Mesendoderm (in vitro differentiated cells): ENCODE results near the gene GRK7.
A peak's percentile ranks its signal among the peaks of the same experiment; 100 is the strongest.

Experiments
- DNase-seq: peaks from one replicate; pipeline ENCODE4 v3.0.0; 2013
- H2AK5ac ChIP-seq: 2 replicates; pipeline ENCODE4 v1.6.1; 2013; ENCODE audit warnings: low read length, inconsistent platforms
- H2BK120ac ChIP-seq: 2 replicates; pipeline ENCODE4 v1.6.1; 2013; ENCODE audit warnings: low read depth, mild to moderate bottlenecking, low read length, moderate library complexity, mixed read lengths
- H2BK15ac ChIP-seq: replicated peaks from 2 replicates; pipeline ENCODE4 v1.6.1; 2013; ENCODE audit warnings: low read depth, mild to moderate bottlenecking, moderate library complexity
- H2BK5ac ChIP-seq: 2 replicates; pipeline ENCODE4 v1.6.1; 2013; ENCODE audit warnings: low read length, inconsistent platforms
- H3K18ac ChIP-seq: 2 replicates; pipeline ENCODE4 v1.6.1; 2013; ENCODE audit warnings: mild to moderate bottlenecking, low read length, mixed read lengths
- H3K23ac ChIP-seq: one replicate; pipeline ENCODE4 v1.6.1; 2013; ENCODE audit warnings: low read length
- H3K27ac ChIP-seq: 2 replicates; pipeline ENCODE4 v1.5.1; 2013; ENCODE audit warnings: low read depth, mild to moderate bottlenecking, inconsistent platforms, low read length, moderate library complexity
- H3K27me3 ChIP-seq: 2 replicates; pipeline ENCODE4 v1.6.1; 2013; ENCODE audit warnings: low read length, control low read depth, mild to moderate bottlenecking, inconsistent platforms; ENCODE audit not compliant: insufficient read depth, poor library complexity
- H3K36me3 ChIP-seq: 2 replicates; pipeline ENCODE4 v1.6.1; 2013; ENCODE audit warnings: low read length, inconsistent platforms; ENCODE audit not compliant: control insufficient read depth, insufficient read depth
- H3K4ac ChIP-seq: one replicate; pipeline ENCODE4 v1.6.1; 2013; ENCODE audit warnings: low read depth, mild to moderate bottlenecking, low read length, moderate library complexity
- H3K4me1 ChIP-seq: 2 replicates; pipeline ENCODE4 v1.6.1; 2013; ENCODE audit warnings: low read depth, low read length, inconsistent platforms; ENCODE audit not compliant: control insufficient read depth
- H3K4me2 ChIP-seq: 2 replicates; pipeline ENCODE4 v1.6.1; 2013; ENCODE audit warnings: low read length
- H3K4me3 ChIP-seq: 2 replicates; pipeline ENCODE4 v1.5.1; 2013; ENCODE audit warnings: mild to moderate bottlenecking, low read length
- H3K56ac ChIP-seq: one replicate; pipeline ENCODE4 v1.6.1; 2013; ENCODE audit warnings: low read length
- H3K79me1 ChIP-seq: 2 replicates; pipeline ENCODE4 v1.6.1; 2013; ENCODE audit warnings: low read length, inconsistent platforms
- H3K79me2 ChIP-seq: 2 replicates; pipeline ENCODE4 v1.6.1; 2013; ENCODE audit warnings: mild to moderate bottlenecking, low read length; ENCODE audit not compliant: control insufficient read depth, insufficient read depth
- H3K9ac ChIP-seq: 2 replicates; pipeline ENCODE4 v1.6.1; 2013; ENCODE audit warnings: low read length, inconsistent platforms
- H4K5ac ChIP-seq: one replicate; pipeline ENCODE4 v1.6.1; 2013; ENCODE audit warnings: low read length
- H4K8ac ChIP-seq: one replicate; pipeline ENCODE4 v1.6.1; 2013; ENCODE audit warnings: low read depth, mild to moderate bottlenecking, control low read depth, low read length, moderate library complexity
- WGBS: extraction: QIAGEN DNeasy Blood & Tissue Kit; methylation state at CpG from one replicate; pipeline ENCODE4 v1.1.7; 2013; ENCODE audit warnings: low lambda C conversion rate, missing lambda C conversion rate; ENCODE audit not compliant: insufficient coverage; ENCODE audit errors: extremely low coverage; 5-methylcytosine and 5-hydroxymethylcytosine counted together

GRK7 gene

DNA sequence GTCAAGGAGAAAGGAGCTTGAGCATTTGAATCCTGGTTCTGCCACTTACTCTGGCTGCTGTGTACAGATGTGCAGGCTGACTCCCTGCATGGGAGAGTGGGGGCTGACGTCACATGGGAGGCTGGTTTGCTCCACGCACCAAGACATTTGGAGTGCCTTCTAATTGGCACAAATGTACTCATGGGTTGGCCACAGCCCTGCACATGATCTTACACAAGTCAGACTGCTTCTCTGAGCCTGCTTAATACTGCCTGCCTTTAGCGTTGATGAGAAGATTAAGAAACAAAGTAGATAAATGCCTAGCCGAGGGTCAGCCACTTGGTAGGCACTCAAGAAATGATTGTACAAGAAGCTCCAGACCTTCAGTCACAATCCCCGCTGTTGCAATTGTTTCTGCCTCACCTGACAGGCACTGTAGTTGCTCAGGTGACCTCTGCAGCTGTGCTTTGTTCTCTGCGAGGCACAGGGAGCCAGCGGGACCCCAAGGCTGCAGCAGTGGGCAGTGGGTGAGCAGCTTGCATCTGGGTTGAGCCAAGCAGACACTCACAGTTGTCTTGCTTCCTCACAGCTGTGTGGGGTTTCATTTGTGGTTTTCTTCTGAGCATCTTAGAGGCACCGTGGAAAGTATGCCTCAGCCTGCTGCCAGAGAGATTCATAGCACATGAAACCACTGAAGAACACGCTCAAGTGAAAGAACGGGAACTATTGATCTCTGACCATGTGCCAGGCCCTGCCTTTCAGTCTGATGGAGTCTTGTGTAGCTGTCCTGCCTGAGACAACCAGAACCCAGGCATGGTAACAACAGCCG is 33.1 kb downstream of the GRK7 start:
- WGBS: no CpG with 5 or more reads among the region's 11 CpGs
- DNase-seq: peak; percentile 8
- Histone ChIP-seq H3K23ac (no peak overlapping the region), H2BK15ac (no peak overlapping the region), H2BK5ac (no peak overlapping the region), H3K4me1 (peaks cover 8% of the 10 kb centered on the region), H3K56ac (peak overlapping the region; percentile 86), H3K4me2 (no peak overlapping the region), H3K79me2 (no peaks in the 10 kb centered on the region), H3K27ac (no peak overlapping the region), H3K18ac (no peak overlapping the region), H3K27me3 (no peaks in the 10 kb centered on the region), H3K9ac (no peak overlapping the region), H3K79me1 (no peaks in the 10 kb centered on the region), H3K4ac (no peak overlapping the region), H2AK5ac (no peak overlapping the region), H3K36me3 (no peaks in the 10 kb centered on the region), H2BK120ac (no peak overlapping the region), H3K4me3 (no peak overlapping the region), H4K8ac (no peak overlapping the region), H4K5ac (peak overlapping the region; percentile 8)

- no CpG with 5 or more reads among the region's 49 CpGs for WGBS
- peak overlapping the region; percentile 75 for H3K27ac ChIP-seq
Measured at GRCh38 chr3:141796889-141797781, 33.9 kb downstream of the GRK7 start.

DNA sequence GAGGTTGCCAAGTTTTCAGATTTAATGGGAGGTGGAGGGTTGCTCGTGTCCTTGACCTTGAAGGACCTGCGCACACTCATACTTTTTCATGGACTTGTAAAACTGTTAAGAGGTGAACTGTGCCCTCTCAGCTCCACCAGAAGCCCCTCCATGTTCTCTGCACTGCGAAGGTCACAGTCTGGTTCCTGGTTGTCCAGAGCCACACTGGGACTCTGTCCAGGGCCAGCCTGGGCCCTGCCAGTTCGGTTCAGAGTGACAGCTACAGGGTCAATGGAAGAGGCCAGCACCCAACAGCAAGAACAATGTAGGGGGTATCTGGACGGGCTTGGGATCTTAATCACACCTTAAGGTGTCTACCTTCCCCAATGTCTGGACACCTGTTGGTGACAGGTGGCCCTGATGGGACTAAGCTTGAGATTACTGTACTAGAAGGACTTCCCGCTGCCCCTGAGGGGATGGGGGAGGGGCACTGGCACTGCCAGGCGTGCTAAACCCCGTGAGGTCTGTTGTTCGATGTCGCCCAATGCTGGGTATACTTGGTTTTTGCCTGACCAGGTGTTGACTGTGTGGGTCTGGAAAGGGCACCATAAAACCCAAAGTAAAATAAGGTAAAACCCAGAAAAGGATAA is 34.7 kb downstream of the GRK7 start:
- peak overlapping the region; percentile 86 for H3K56ac ChIP-seq
- peak overlapping the region; percentile 75 for H3K27ac ChIP-seq
- H2BK15ac ChIP-seq: no peak overlapping the region
- peak overlapping the region; percentile 58 for H3K4me2 ChIP-seq
- H2AK5ac ChIP-seq: peak overlapping the region; percentile 62
- H4K8ac ChIP-seq: no peak overlapping the region
- no peaks in the 10 kb centered on the region for H3K36me3 ChIP-seq
- no peak overlapping the region for H4K5ac ChIP-seq
- H3K79me1 ChIP-seq: no peaks in the 10 kb centered on the region
- peak overlapping the region; percentile 82 for H3K9ac ChIP-seq
- no peak overlapping the region for H2BK120ac ChIP-seq
- H3K4ac ChIP-seq: peak overlapping the region; percentile 81
- H3K27me3 ChIP-seq: no peaks in the 10 kb centered on the region
- no peak overlapping the region for H3K4me3 ChIP-seq
- no CpG with 5 or more reads among the region's 10 CpGs for WGBS
- peak overlapping the region; percentile 41 for H3K18ac ChIP-seq
- no peak overlapping the region for H3K23ac ChIP-seq
- peaks cover 8% of the 10 kb centered on the region for H3K4me1 ChIP-seq
- DNase-seq: peak; percentile 11
- H2BK5ac ChIP-seq: peak overlapping the region; percentile 63
- no peaks in the 10 kb centered on the region for H3K79me2 ChIP-seq

More at GRCh38 chr3:141796889-141797781, 33.9 kb downstream of the GRK7 start:
- Histone ChIP-seq H3K79me2 (no peaks in the 10 kb centered on the region), H4K5ac (peak overlapping the region; percentile 8), H2BK5ac (peak overlapping the region; percentile 63), H3K4me1 (peaks cover 8% of the 10 kb centered on the region), H3K9ac (peak overlapping the region; percentile 82), H3K18ac (peak overlapping the region; percentile 41), H3K36me3 (no peaks in the 10 kb centered on the region), H2AK5ac (no peak overlapping the region), H3K56ac (peak overlapping the region; percentile 86), H4K8ac (peak overlapping the region; percentile 43), H3K4me2 (peak overlapping the region; percentile 58), H3K4ac (peak overlapping the region; percentile 81), H3K79me1 (no peaks in the 10 kb centered on the region), H2BK120ac (no peak overlapping the region), H3K4me3 (no peak overlapping the region), H2BK15ac (no peak overlapping the region), H3K23ac (peak overlapping the region; percentile 83), H3K27me3 (no peaks in the 10 kb centered on the region)
- peak; percentile 95 for DNase-seq

- no CpG with 5 or more reads among the region's 11 CpGs for WGBS
- Histone ChIP-seq H3K79me2 (no peaks in the 10 kb centered on the region), H3K23ac (no peak overlapping the region), H3K79me1 (no peaks in the 10 kb centered on the region), H3K9ac (no peak overlapping the region), H3K27ac (no peak overlapping the region), H4K8ac (no peak overlapping the region), H3K18ac (no peak overlapping the region), H3K27me3 (no peaks in the 10 kb centered on the region), H3K56ac (no peak overlapping the region), H3K36me3 (no peaks in the 10 kb centered on the region), H2BK15ac (no peak overlapping the region), H3K4me3 (no peak overlapping the region), H3K4me1 (peaks cover 8% of the 10 kb centered on the region), H4K5ac (no peak overlapping the region), H2BK5ac (no peak overlapping the region), H2AK5ac (no peak overlapping the region), H2BK120ac (no peak overlapping the region), H3K4me2 (no peak overlapping the region), H3K4ac (no peak overlapping the region)
- no peak for DNase-seq
Measured at GRCh38 chr3:141798448-141798845, 35.2 kb downstream of the GRK7 start.

DNA sequence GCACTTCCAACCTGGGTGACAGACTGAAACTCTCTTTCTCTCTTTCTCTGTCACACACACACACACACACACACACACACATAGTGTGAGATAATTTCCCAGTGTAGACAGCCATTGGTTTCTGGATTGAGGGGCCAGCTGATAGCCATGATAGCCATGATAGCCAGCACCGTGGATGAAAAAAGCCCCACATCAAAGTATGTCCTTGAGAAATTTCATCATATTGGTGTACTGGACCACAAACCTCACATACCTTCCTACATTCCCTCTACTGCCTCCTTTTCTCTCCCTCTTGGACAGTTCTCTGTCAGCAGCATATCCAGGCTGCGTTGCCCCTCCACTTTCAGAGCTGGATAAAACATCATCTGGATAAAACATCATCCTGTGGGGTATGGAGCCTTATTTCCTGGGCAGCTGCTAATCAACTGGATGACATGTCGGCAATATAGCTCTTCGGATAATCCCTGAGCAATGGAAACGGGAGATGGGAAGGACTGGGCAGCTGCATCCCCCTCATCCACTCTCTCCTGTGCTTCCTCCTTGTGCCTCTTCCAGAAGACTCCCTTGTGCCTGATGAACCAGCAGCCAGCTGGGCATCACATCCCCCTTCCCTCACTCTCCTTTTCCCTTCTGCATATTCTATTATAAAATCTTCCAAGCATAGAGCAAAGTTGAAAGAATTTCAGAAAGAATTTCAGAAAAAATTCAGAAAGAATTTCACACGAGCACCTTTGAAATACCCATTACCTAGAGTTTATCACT is 39.3 kb downstream of the GRK7 start:
- no peak overlapping the region for H3K4me2 ChIP-seq
- H2BK5ac ChIP-seq: no peak overlapping the region
- H3K4me1 ChIP-seq: peaks cover 6% of the 10 kb centered on the region
- H3K36me3 ChIP-seq: no peaks in the 10 kb centered on the region
- no peaks in the 10 kb centered on the region for H3K79me2 ChIP-seq
- no peak for DNase-seq
- no CpG with 5 or more reads among the region's 6 CpGs for WGBS
- H3K79me1 ChIP-seq: no peaks in the 10 kb centered on the region
- no peak overlapping the region for H2BK15ac ChIP-seq
- no peak overlapping the region for H3K4me3 ChIP-seq
- H3K27ac ChIP-seq: no peak overlapping the region
- no peak overlapping the region for H2AK5ac ChIP-seq
- no peak overlapping the region for H3K23ac ChIP-seq
- no peaks in the 10 kb centered on the region for H3K27me3 ChIP-seq
- H4K5ac ChIP-seq: no peak overlapping the region
- no peak overlapping the region for H3K18ac ChIP-seq
- no peak overlapping the region for H2BK120ac ChIP-seq
- no peak overlapping the region for H3K9ac ChIP-seq
- H3K4ac ChIP-seq: no peak overlapping the region
- no peak overlapping the region for H4K8ac ChIP-seq
- no peak overlapping the region for H3K56ac ChIP-seq
